A673 (cell line): ENCODE results near the gene ATF7IP2.

Experiments
- EZH2 ChIP-seq: fragments of 200-600 bp; sonication (generic); IDR thresholded peaks from 2 replicates; pipeline ENCODE4 v1.6.1; 2017; ENCODE audit warnings: borderline replicate concordance, low read depth, mild to moderate bottlenecking, mixed read lengths, antibody characterized with exemption, low read length; ENCODE audit not compliant: poor library complexity, severe bottlenecking
- TF ChIP-seq, protein P1 (sequence below): fragments of 300-800, 200-600 bp; sonication (generic); conservative IDR thresholded peaks from 2 replicates; pipeline ENCODE4 v1.5.1; 2017; ENCODE audit warnings: low read depth, mild to moderate bottlenecking, antibody characterized with exemption, low read length, moderate library complexity, mixed read lengths

DNA sequence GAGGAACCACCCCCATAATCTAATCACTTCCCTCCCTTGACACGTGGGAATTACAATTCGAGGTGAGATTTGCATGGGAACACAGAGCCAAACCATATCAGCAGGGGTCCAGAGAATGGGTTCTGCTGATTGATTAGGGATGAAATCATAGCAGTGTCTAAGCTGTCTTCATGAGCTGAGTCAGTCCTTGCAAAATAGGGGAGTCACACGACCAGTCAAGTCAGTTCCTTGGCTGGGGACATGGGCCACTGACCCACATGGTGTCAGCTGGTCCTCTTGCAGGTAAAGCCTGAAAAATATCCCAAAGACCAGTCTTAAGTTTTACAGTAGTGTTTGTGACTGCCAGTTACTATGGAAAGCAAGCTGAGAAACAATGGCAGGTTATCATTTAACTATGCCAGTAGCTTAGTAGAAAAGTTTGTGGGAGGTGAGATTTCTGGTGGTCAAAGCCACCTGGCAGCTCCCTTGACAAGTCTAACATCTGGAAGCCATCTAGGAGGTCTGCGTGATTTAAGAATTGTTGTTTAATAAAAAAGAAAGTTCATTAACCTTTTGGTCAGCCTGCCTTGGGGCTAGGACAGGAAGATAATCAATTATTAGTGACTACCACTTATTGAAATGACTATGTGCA, 15.7 kb upstream of the ATF7IP2 start:
- TF ChIP-seq EZH2: no peak
- TF ChIP-seq, protein P1, sequence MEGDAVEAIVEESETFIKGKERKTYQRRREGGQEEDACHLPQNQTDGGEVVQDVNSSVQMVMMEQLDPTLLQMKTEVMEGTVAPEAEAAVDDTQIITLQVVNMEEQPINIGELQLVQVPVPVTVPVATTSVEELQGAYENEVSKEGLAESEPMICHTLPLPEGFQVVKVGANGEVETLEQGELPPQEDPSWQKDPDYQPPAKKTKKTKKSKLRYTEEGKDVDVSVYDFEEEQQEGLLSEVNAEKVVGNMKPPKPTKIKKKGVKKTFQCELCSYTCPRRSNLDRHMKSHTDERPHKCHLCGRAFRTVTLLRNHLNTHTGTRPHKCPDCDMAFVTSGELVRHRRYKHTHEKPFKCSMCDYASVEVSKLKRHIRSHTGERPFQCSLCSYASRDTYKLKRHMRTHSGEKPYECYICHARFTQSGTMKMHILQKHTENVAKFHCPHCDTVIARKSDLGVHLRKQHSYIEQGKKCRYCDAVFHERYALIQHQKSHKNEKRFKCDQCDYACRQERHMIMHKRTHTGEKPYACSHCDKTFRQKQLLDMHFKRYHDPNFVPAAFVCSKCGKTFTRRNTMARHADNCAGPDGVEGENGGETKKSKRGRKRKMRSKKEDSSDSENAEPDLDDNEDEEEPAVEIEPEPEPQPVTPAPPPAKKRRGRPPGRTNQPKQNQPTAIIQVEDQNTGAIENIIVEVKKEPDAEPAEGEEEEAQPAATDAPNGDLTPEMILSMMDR: no peak
